Panc1 (cell line): ENCODE data around the gene WIPF2.

Experiments
- POLR2AphosphoS5 ChIP-seq: IDR thresholded peaks from 2 replicates; pipeline ENCODE4 v1.6.1; 2012; ENCODE audit warnings: mild to moderate bottlenecking, low read depth, low read length, moderate library complexity
- TCF7L2 ChIP-seq: IDR thresholded peaks from 2 replicates; pipeline ENCODE4 v1.6.1; 2011; ENCODE audit warnings: mild to moderate bottlenecking, low read depth, low read length, inconsistent platforms
- TF ChIP-seq, protein P1 (sequence below): fragments of 450-650 bp; IDR thresholded peaks from 2 replicates; pipeline ENCODE4 v1.5.1; 2017; ENCODE audit warnings: mild to moderate bottlenecking
- TF ChIP-seq, protein P2 (sequence below), 2 experiments: IDR thresholded peaks; 2 replicates each; pipeline ENCODE4 v1.6.1; 2011 to 2012; ENCODE audit warnings: low read depth in 2 of 2, control low read depth in 1 of 2, low read length in 1 of 2, mild to moderate bottlenecking in 1 of 2, moderate library complexity in 1 of 2; ENCODE audit not compliant: insufficient read depth in 1 of 2

DNA sequence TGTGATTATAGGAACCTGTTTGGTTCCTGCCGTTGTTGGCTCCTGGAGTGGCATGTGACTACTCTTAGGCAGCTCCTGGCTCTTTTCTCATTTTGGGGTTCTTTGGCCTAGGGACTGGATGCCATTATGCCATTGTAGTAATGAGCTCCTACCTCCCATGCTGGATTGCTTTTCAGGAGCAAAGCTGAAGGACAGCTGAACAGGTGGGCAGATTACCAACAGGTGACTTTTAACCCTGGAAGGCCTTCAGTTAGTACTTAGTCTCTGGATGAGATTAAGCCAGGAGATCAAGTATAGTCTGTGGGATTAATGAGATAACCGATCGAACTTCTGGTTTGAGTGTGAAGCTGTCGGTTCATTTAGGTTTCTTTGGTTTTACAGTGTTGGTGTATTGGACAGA, 25.2 kb downstream of the WIPF2 start:
- TF ChIP-seq, protein P1, sequence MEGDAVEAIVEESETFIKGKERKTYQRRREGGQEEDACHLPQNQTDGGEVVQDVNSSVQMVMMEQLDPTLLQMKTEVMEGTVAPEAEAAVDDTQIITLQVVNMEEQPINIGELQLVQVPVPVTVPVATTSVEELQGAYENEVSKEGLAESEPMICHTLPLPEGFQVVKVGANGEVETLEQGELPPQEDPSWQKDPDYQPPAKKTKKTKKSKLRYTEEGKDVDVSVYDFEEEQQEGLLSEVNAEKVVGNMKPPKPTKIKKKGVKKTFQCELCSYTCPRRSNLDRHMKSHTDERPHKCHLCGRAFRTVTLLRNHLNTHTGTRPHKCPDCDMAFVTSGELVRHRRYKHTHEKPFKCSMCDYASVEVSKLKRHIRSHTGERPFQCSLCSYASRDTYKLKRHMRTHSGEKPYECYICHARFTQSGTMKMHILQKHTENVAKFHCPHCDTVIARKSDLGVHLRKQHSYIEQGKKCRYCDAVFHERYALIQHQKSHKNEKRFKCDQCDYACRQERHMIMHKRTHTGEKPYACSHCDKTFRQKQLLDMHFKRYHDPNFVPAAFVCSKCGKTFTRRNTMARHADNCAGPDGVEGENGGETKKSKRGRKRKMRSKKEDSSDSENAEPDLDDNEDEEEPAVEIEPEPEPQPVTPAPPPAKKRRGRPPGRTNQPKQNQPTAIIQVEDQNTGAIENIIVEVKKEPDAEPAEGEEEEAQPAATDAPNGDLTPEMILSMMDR = no peak
- TF ChIP-seq, protein P2, sequence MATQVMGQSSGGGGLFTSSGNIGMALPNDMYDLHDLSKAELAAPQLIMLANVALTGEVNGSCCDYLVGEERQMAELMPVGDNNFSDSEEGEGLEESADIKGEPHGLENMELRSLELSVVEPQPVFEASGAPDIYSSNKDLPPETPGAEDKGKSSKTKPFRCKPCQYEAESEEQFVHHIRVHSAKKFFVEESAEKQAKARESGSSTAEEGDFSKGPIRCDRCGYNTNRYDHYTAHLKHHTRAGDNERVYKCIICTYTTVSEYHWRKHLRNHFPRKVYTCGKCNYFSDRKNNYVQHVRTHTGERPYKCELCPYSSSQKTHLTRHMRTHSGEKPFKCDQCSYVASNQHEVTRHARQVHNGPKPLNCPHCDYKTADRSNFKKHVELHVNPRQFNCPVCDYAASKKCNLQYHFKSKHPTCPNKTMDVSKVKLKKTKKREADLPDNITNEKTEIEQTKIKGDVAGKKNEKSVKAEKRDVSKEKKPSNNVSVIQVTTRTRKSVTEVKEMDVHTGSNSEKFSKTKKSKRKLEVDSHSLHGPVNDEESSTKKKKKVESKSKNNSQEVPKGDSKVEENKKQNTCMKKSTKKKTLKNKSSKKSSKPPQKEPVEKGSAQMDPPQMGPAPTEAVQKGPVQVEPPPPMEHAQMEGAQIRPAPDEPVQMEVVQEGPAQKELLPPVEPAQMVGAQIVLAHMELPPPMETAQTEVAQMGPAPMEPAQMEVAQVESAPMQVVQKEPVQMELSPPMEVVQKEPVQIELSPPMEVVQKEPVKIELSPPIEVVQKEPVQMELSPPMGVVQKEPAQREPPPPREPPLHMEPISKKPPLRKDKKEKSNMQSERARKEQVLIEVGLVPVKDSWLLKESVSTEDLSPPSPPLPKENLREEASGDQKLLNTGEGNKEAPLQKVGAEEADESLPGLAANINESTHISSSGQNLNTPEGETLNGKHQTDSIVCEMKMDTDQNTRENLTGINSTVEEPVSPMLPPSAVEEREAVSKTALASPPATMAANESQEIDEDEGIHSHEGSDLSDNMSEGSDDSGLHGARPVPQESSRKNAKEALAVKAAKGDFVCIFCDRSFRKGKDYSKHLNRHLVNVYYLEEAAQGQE (IDR thresholded peaks at IDR 0.05; ENCODE audit: insufficient read depth in 1 of 2, low read depth in 2 of 2, low read length in 1 of 2) = no peak
- TF ChIP-seq POLR2AphosphoS5 = no peak
- no peak for TF ChIP-seq TCF7L2
